ENCODE data around the gene NCAN. TPM values are rescaled to one million over a fixed set of nuclear protein-coding genes. Genes with fewer than 3 reads are reported as not detected.

Gene NCAN
- total and polyA plus RNA-seq, 2 of the 13 experiments (the other 11 are each of a cell fraction or from before 2014, with no cell fraction given) = not detected

DNA sequence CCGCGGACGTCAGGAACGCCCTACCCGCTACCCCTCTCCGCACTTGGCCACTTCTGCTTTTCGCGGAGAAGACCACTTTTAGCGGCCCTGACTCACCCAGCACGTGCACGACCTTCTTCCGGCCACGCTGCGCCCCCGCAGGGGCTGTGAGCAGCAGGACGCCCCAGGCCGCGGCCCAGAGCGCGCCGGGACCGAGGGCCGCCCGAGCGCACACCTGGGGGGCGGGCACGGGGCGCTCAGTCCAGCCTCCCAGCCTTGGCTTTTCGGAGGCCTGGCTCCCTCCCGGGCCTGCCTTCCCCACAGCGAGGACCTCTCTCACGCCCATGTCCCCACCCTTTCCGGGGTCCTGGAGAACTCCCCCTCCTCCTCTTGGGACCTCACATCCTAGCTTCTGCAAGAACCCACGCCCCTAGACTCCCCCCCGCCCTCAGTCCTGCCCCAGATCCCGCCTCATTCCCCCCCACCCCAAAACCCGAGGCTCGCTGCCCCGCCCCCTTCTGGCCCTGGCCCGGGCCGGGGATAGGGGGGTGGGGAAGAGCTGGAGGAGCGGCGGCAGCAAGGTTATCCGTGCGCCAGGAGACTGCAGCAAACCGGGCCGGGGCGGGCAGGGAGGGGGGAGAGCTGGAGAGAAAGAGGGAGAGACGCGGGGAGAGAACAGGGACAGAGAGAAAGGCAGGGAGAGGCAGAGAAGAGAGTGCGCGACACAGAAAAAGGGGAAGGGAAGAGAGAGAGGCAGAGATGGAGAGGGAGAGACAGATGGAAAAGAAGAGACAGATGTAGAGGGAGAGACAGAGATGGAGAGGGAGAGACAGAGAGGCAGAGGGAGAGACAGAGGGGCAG, 49.8 kb downstream of the NCAN start:
- WGBS (ENCODE audit: low lambda C conversion rate) = 31% methylated on average over 40 of the region's 52 CpGs
- no peak overlapping the region for H3K9ac ChIP-seq (ENCODE audit: insufficient read depth, low read depth, low read length)
- H3K4me1 ChIP-seq (ENCODE audit: insufficient read depth, low read length) = peaks cover 6% of the 10 kb centered on the region; the same call in 1 of the 2 replicates
- H4K20me1 ChIP-seq (ENCODE audit: insufficient read depth, low read length) = no peaks in the 10 kb centered on the region
- no peak overlapping the region for H3K27ac ChIP-seq (ENCODE audit: extremely low read length, insufficient read depth, low read length)
- BruUV-seq (replicated peaks) = no TSS peak
- no peaks in the 10 kb centered on the region for H3K36me3 ChIP-seq (replicated peaks in 1 of 2; ENCODE audit: control insufficient read depth in 1 of 2, insufficient read depth in 2 of 2, low read length in 2 of 2)
- H3K27me3 ChIP-seq (ENCODE audit: control insufficient read depth in 1 of 2, insufficient read depth in 2 of 2, low read length in 2 of 2) = peaks cover 0 to 6% of the 10 kb centered on the region in 2 experiments; a peak in 3 of 5 replicates
- H3K4me3 ChIP-seq (replicated peaks in 1 of 3; ENCODE audit: insufficient read depth in 1 of 3, low read depth in 2 of 3, low read length in 3 of 3) = no peak overlapping the region; a peak in 1 of 6 replicates
- DNase-seq (ENCODE audit: low spot score) (no peak), ATAC-seq (no peak), FAIRE-seq (no peak)
- ChIA-PET POLR2A (no interaction called here), CTCF (ENCODE audit: low intra/inter-chr PET ratio, low total read pairs) (no interaction called here)
- no peaks in the 10 kb centered on the region for H3K79me2 ChIP-seq (ENCODE audit: insufficient read depth, low read length)
- no peak overlapping the region for H2AFZ ChIP-seq (ENCODE audit: low read length)
- H3K9me3 ChIP-seq (ENCODE audit: low read length) = no peaks in the 10 kb centered on the region
- in situ Hi-C loops (cut with HindIII; ENCODE audit: extremely low pct_ligation_motif_present, low pct_unique_long_range_greater_than_20kb) = no loop called here
- intact Hi-C loops (cut with micrococcal nuclease; ENCODE audit: unreplicated experiment) = no loop called here
- no peak overlapping the region for H3K4me2 ChIP-seq (ENCODE audit: low read depth, low read length)
- TF ChIP-seq NFKB2 (CRISPR knock-in tag; IDR thresholded peaks at IDR 0.05; ENCODE audit: borderline replicate concordance) (no peak), ZNF550 (CRISPR knock-in tag; IDR thresholded peaks at IDR 0.05; ENCODE audit: borderline replicate concordance) (no peak), TFAP4 (IDR thresholded peaks at IDR 0.05; ENCODE audit: borderline replicate concordance, low read depth) (no peak), NCOA1 (CRISPR knock-in tag; IDR thresholded peaks at IDR 0.05) (no peak), GMEB1 (CRISPR knock-in tag; IDR thresholded peaks at IDR 0.05; ENCODE audit: borderline replicate concordance) (no peak), YEATS2 (CRISPR knock-in tag; IDR thresholded peaks at IDR 0.05; ENCODE audit: borderline replicate concordance) (no peak), ZNF7 (CRISPR knock-in tag; IDR thresholded peaks at IDR 0.05) (no peak), XRCC5 (optimal IDR thresholded peaks at IDR 0.05; ENCODE audit: low read length) (no peak), LBX2 (CRISPR knock-in tag; IDR thresholded peaks at IDR 0.05; ENCODE audit: borderline replicate concordance) (no peak), FIP1L1 (IDR thresholded peaks at IDR 0.05; ENCODE audit: borderline replicate concordance, insufficient read depth, low read depth, low read length) (no peak), ZMYM2 (CRISPR knock-in tag; IDR thresholded peaks at IDR 0.05) (no peak), HMG20A (CRISPR knock-in tag; IDR thresholded peaks at IDR 0.05; ENCODE audit: borderline replicate concordance) (no peak), PAX8 (CRISPR knock-in tag; IDR thresholded peaks at IDR 0.05; ENCODE audit: borderline replicate concordance) (no peak), ATRX (CRISPR knock-in tag; IDR thresholded peaks at IDR 0.05; ENCODE audit: borderline replicate concordance) (no peak), ZNF652 (CRISPR knock-in tag; IDR thresholded peaks at IDR 0.05; ENCODE audit: borderline replicate concordance, low read depth) (no peak)
- TF ChIP-seq, protein P1, sequence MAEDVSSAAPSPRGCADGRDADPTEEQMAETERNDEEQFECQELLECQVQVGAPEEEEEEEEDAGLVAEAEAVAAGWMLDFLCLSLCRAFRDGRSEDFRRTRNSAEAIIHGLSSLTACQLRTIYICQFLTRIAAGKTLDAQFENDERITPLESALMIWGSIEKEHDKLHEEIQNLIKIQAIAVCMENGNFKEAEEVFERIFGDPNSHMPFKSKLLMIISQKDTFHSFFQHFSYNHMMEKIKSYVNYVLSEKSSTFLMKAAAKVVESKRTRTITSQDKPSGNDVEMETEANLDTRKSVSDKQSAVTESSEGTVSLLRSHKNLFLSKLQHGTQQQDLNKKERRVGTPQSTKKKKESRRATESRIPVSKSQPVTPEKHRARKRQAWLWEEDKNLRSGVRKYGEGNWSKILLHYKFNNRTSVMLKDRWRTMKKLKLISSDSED (CRISPR knock-in tag; IDR thresholded peaks at IDR 0.05) = no peak
- TF ChIP-seq, protein P2, sequence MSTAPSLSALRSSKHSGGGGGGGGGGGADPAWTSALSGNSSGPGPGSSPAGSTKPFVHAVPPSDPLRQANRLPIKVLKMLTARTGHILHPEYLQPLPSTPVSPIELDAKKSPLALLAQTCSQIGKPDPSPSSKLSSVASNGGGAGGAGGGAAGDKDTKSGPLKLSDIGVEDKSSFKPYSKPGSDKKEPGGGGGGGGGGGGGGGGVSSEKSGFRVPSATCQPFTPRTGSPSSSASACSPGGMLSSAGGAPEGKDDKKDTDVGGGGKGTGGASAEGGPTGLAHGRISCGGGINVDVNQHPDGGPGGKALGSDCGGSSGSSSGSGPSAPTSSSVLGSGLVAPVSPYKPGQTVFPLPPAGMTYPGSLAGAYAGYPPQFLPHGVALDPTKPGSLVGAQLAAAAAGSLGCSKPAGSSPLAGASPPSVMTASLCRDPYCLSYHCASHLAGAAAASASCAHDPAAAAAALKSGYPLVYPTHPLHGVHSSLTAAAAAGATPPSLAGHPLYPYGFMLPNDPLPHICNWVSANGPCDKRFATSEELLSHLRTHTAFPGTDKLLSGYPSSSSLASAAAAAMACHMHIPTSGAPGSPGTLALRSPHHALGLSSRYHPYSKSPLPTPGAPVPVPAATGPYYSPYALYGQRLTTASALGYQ (CRISPR knock-in tag; IDR thresholded peaks at IDR 0.05) = no peak

Data from HepG2 (cell line).